Measurements from ENCODE around the gene STXBP5. TPM values are rescaled to one million over a fixed set of nuclear protein-coding genes. Genes with fewer than 3 reads are reported as not detected.

Gene STXBP5
- total RNA-seq, 2 experiments from 2014 or later: 21.0 to 22.5 TPM

DNA sequence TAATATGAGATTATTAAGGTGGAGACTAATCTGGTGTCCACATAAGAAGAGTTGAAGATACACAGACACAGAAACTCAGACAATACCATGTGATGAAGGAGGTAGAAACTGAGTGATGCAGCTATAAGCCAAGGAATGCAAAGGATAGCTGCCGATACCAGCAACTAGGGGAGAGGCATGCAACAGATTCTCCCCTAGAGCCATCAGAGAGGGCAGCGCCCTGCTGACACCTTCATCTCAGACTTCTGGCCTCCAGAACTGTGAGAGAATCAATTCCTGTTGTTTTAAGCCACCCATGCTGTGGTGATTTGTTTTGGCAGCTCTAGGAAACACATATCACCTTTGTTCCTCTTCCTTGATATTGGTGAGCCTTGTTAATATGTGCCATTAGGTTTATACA lies 41.5 kb downstream of the STXBP5 start:
- no peaks in the 10 kb centered on the region for H3K4me1 ChIP-seq (ENCODE audit: insufficient read depth, low read length)
- no peak for DNase-seq
- Mint-ChIP-seq H3K27ac (no peak overlapping the region), H3K4me3 (no peak overlapping the region), H3K9me3 (no peaks in the 10 kb centered on the region), H3K36me3 (ENCODE audit: low read depth) (peaks cover 78% of the 10 kb centered on the region), H3K27me3 (no peaks in the 10 kb centered on the region), H3K4me1 (ENCODE audit: low read depth) (peaks cover 5% of the 10 kb centered on the region)
- POLR2A ChIA-PET: no interaction called here
- H3K27me3 ChIP-seq (ENCODE audit: control insufficient read depth in 1 of 2, insufficient read depth in 2 of 2, low read length in 2 of 2): no peaks in the 10 kb centered on the region
- no peaks in the 10 kb centered on the region for H3K9me3 ChIP-seq (ENCODE audit: control insufficient read depth in 1 of 2, insufficient read depth in 1 of 2, low read length in 2 of 2)
- H3K36me3 ChIP-seq (ENCODE audit: insufficient read depth, low read length): peaks cover under 1% of the 10 kb centered on the region
- H3K27ac ChIP-seq (ENCODE audit: low read depth in 1 of 2, low read length in 2 of 2): no peak overlapping the region
- H3K4me3 ChIP-seq (ENCODE audit: low read length): no peak overlapping the region
- TF ChIP-seq, protein P1, sequence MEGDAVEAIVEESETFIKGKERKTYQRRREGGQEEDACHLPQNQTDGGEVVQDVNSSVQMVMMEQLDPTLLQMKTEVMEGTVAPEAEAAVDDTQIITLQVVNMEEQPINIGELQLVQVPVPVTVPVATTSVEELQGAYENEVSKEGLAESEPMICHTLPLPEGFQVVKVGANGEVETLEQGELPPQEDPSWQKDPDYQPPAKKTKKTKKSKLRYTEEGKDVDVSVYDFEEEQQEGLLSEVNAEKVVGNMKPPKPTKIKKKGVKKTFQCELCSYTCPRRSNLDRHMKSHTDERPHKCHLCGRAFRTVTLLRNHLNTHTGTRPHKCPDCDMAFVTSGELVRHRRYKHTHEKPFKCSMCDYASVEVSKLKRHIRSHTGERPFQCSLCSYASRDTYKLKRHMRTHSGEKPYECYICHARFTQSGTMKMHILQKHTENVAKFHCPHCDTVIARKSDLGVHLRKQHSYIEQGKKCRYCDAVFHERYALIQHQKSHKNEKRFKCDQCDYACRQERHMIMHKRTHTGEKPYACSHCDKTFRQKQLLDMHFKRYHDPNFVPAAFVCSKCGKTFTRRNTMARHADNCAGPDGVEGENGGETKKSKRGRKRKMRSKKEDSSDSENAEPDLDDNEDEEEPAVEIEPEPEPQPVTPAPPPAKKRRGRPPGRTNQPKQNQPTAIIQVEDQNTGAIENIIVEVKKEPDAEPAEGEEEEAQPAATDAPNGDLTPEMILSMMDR (IDR thresholded peaks at IDR 0.05): no peak
- CTCF ChIA-PET: interaction anchor here (1.2 kb wide), 1 partner anchor 22 kb away, joined by 3 read pairs; no protein-coding TSS in a partner anchor
- ATAC-seq (ENCODE audit: poor library complexity): no peak
- intact Hi-C loops (cut with DNase I, micrococcal nuclease): no loop called here

DNA sequence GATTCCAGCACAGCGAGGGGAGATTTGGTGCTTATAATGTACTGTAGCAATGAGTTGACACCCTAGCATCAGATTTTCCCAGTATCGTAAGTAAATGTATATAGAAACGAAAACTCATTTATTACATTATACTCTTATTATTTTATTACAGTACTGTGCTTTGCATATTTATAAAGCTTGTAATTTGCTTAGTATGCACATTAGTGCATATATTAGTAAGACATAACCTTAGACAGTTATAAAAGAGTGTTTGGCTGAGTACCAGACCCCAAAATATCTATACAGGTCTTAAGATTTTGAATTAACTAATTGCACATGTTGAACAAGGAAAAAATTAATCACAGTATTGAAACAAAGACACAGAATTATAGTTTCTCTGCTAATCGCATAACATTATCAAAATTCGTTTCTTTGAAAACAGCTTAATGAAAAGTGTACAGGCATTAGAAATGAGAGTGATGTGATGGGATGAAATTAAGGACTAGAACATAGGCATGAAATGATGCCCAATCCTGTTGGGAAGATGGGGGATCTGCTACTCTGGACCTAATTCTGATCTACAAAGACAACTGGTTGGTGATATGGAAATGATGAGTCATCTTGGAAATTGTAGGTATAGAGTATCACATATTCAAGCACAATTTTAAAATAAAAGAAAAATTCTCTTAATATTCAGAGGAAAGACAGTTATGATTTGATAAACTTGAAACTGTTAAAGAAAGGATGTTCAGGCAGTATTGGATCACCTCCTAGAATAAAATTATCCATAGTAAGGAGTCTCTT lies 42.8 kb downstream of the STXBP5 start:
- H3K27me3 Mint-ChIP-seq: no peaks in the 10 kb centered on the region
- no peak for DNase-seq
- ChIA-PET POLR2A (no interaction called here), CTCF (no interaction called here)
- no peak overlapping the region for H3K27ac Mint-ChIP-seq
- no peak for ATAC-seq (ENCODE audit: poor library complexity)
- no peaks in the 10 kb centered on the region for H3K4me1 Mint-ChIP-seq (ENCODE audit: low read depth)
- TF ChIP-seq, protein P1 (IDR thresholded peaks at IDR 0.05): no peak
- Histone ChIP-seq H3K36me3 (ENCODE audit: insufficient read depth, low read length) (peaks cover 10% of the 10 kb centered on the region), H3K4me3 (ENCODE audit: low read length) (no peak overlapping the region), H3K27ac (ENCODE audit: low read depth in 1 of 2, low read length in 2 of 2) (no peak overlapping the region), H3K4me1 (ENCODE audit: insufficient read depth, low read length) (no peaks in the 10 kb centered on the region), H3K9me3 (ENCODE audit: control insufficient read depth in 1 of 2, insufficient read depth in 1 of 2, low read length in 2 of 2) (peaks cover 0 to 10% of the 10 kb centered on the region in 2 experiments), H3K27me3 (ENCODE audit: control insufficient read depth in 1 of 2, insufficient read depth in 2 of 2, low read length in 2 of 2) (no peaks in the 10 kb centered on the region)
- intact Hi-C loops (cut with DNase I, micrococcal nuclease): no loop called here
- H3K9me3 Mint-ChIP-seq: no peaks in the 10 kb centered on the region
- H3K36me3 Mint-ChIP-seq (ENCODE audit: low read depth): peaks cover 80% of the 10 kb centered on the region
- H3K4me3 Mint-ChIP-seq: no peak overlapping the region

DNA sequence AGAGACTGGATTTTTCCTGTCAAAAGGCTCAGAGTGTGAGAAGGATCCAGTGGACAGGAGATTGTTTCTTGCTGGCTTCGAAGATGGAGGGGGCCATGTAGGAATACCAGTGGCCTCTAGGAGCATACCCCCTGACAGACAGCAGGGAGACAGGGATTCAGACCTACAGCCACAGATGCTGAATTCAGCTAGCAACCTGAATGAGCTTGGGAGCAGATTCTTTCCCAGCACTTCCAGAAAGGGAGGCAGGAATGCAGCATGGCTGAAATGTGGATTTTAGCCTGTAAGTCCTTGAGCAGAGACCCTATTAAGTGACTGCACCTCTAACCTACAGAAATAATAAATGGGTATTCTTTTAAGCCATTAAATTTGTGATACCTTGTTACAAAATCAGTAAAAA lies 44.6 kb downstream of the STXBP5 start:
- ChIA-PET CTCF (no interaction called here), POLR2A (no interaction called here)
- Mint-ChIP-seq H3K4me1 (ENCODE audit: low read depth) (peaks cover 8% of the 10 kb centered on the region), H3K4me3 (no peak overlapping the region), H3K27ac (no peak overlapping the region), H3K9me3 (peaks cover 2% of the 10 kb centered on the region), H3K36me3 (ENCODE audit: low read depth) (peaks cover 77% of the 10 kb centered on the region), H3K27me3 (no peaks in the 10 kb centered on the region)
- H3K9me3 ChIP-seq (ENCODE audit: control insufficient read depth in 1 of 2, insufficient read depth in 1 of 2, low read length in 2 of 2): peaks cover 0 to 10% of the 10 kb centered on the region in 2 experiments
- no peaks in the 10 kb centered on the region for H3K4me1 ChIP-seq (ENCODE audit: insufficient read depth, low read length)
- no peak overlapping the region for H3K4me3 ChIP-seq (ENCODE audit: low read length)
- no peaks in the 10 kb centered on the region for H3K27me3 ChIP-seq (ENCODE audit: control insufficient read depth in 1 of 2, insufficient read depth in 2 of 2, low read length in 2 of 2)
- intact Hi-C loops (cut with DNase I, micrococcal nuclease): no loop called here
- DNase-seq (no peak), ATAC-seq (ENCODE audit: poor library complexity) (no peak)
- TF ChIP-seq, protein P1 (IDR thresholded peaks at IDR 0.05): no peak
- no peak overlapping the region for H3K27ac ChIP-seq (ENCODE audit: low read depth in 1 of 2, low read length in 2 of 2)
- peaks cover 10% of the 10 kb centered on the region for H3K36me3 ChIP-seq (ENCODE audit: insufficient read depth, low read length)
